Transverse colon (tissue), 4 donors: ENCODE data around the gene RASSF10. TPM values are rescaled to one million over a fixed set of nuclear protein-coding genes. Genes with fewer than 3 reads are reported as not detected.

ENCODE experiments used
- DNase-seq: peaks from one replicate; pipeline ENCODE4 v3.0.0-alpha.2; 2019
- H3K27ac ChIP-seq, 4 donors: fragments of 200-600 bp; sonication (generic); 2 replicates each; pipeline ENCODE4 v1.5.1; 2016 to 2018; ENCODE audit warnings: inconsistent platforms in 4 of 4
- H3K27me3 ChIP-seq: fragments of 200-600 bp; sonication (generic); 2 replicates; pipeline ENCODE4 v1.5.1; 2017; ENCODE audit warnings: inconsistent platforms
- H3K36me3 ChIP-seq, 4 donors: fragments of 200-600 bp; sonication (generic); 2 replicates each; pipeline ENCODE4 v1.5.1; 2017 to 2019; ENCODE audit warnings: inconsistent platforms in 4 of 4
- H3K4me1 ChIP-seq, 4 donors: fragments of 200-600 bp; sonication (generic); 2 replicates each; pipeline ENCODE4 v1.5.1; 2017 to 2020; ENCODE audit warnings: inconsistent platforms in 4 of 4
- H3K4me3 ChIP-seq, 4 donors: fragments of 200-600 bp; sonication (generic); 1 replicate in 1 of 4; 2 replicates in 3 of 4; pipeline versions ENCODE4 v1.5.1 to v1.6.1; 2017 to 2019; ENCODE audit warnings: inconsistent platforms in 4 of 4
- H3K9me3 ChIP-seq, 2 donors: fragments of 200-600 bp; sonication (generic); 2 replicates each; pipeline ENCODE4 v1.5.1; 2017 to 2019; ENCODE audit warnings: inconsistent platforms in 2 of 2
- CTCF ChIP-seq, 5 experiments: fragments of 200-600 bp in 3 of 5; fragments of 450-650 bp in 2 of 5; sonication (generic) in 3 of 5; IDR thresholded peaks; 1 replicate in 2 of 5; 2 replicates in 3 of 5; pipeline ENCODE4 v1.5.1; 2016 to 2017; ENCODE audit warnings: antibody characterized with exemption in 5 of 5, inconsistent platforms in 3 of 5, mild to moderate bottlenecking in 2 of 5, moderate library complexity in 1 of 5
- EP300 ChIP-seq: sonication (generic); formaldehyde crosslinking; IDR thresholded peaks from one replicate; pipeline ENCODE4 v1.6.1; 2017; ENCODE audit warnings: antibody characterized with exemption, low read depth
- POLR2A ChIP-seq: fragments of 450-650 bp; IDR thresholded peaks from one replicate; pipeline ENCODE4 v1.6.1; 2016; ENCODE audit warnings: antibody characterized with exemption, mild to moderate bottlenecking, moderate library complexity
- POLR2AphosphoS5 ChIP-seq, 3 donors: sonication (generic); formaldehyde crosslinking; IDR thresholded peaks; one replicate each; pipeline ENCODE4 v1.6.1; 2016; ENCODE audit warnings: antibody characterized with exemption in 3 of 3
- WGBS, 2 donors: methylation state at CpG; one replicate each; pipeline ENCODE4 v1.1.5; 2018; ENCODE audit warnings: low coverage in 1 of 2; 5-methylcytosine and 5-hydroxymethylcytosine counted together
- in situ Hi-C, 4 donors: fragments of 200-750 bp; cut with MboI; loops; one replicate each; pipeline versions ENCODE4 v1.15.0 to v1.15.1; 2017; ENCODE audit warnings: low sequenced_read_pairs in 3 of 4, low pct_ligation_motif_present in 1 of 4, low pct_unique_long_range_greater_than_20kb in 1 of 4
- intact Hi-C: fragments of 100-400 bp; cut with DNase I; formaldehyde crosslinking; loops from one replicate; pipeline ENCODE4 v1.15.1; 2023; ENCODE audit warnings: low total_unique reads
- total RNA-seq, 4 donors: library from RNA; depleted of rRNA; stranded (reverse); fragments of >200 nt; gene quantifications; one replicate each; pipeline ENCODE4 v1.1.0, GENCODE V29; 2016

RASSF10 gene
- total RNA-seq, 4 donors from 2014 or later: 0.48 TPM; not detected in 3

- in situ Hi-C loops (no loop called here), intact Hi-C loops (no loop called here)
- no peaks in the 10 kb centered on the region for H3K36me3 ChIP-seq
- H3K9me3 ChIP-seq: no peaks in the 10 kb centered on the region
- H3K27ac ChIP-seq: no peak overlapping the region
- H3K4me3 ChIP-seq: no peak overlapping the region
- no peak for DNase-seq
- WGBS, 2 donors: 75 to 82% methylated on average over 4 of the region's 4 CpGs
- peaks cover 0 to 32% (median 8%) of the 10 kb centered on the region in 4 donors for H3K4me1 ChIP-seq
- no peaks in the 10 kb centered on the region for H3K27me3 ChIP-seq
- no peak for TF ChIP-seq CTCF (IDR thresholded peaks at IDR 0.05)
Measured at GRCh38 chr11:13047884-13048283, 38.8 kb downstream of the RASSF10 start.

DNA sequence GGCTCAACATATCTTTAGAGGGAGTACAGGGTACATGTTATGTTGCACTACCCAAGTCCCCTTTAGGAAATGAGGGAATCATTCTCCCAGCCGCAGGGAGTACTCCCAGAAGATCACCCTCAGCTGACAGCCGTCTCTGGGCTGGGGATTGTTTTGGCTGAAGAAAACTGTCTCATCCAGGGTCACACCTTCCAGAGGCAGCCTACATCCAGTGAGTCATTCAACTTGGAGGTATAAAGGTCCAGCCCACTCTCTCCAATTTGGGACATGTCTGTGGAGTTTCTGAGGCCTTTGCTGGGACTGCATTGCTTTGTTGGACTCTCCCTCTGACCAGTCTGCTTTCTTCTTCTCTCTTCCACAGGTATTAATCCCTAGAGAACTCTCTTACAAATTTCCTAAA lies 42.1 kb downstream of the RASSF10 start:
- peaks cover 0 to 22% (median 5%) of the 10 kb centered on the region in 4 donors for H3K4me1 ChIP-seq
- H3K9me3 ChIP-seq: no peaks in the 10 kb centered on the region
- no peak overlapping the region for H3K4me3 ChIP-seq
- intact Hi-C loops: no loop called here
- no peak for TF ChIP-seq EP300
- H3K27ac ChIP-seq: no peak overlapping the region
- H3K36me3 ChIP-seq: no peaks in the 10 kb centered on the region
- in situ Hi-C loops: no loop called here
- no peak for DNase-seq
- WGBS, 2 donors: 62% methylated on average over 2 of the region's 2 CpGs; no CpG with 5 or more reads in 1 of the 2 donors
- no peaks in the 10 kb centered on the region for H3K27me3 ChIP-seq

DNA sequence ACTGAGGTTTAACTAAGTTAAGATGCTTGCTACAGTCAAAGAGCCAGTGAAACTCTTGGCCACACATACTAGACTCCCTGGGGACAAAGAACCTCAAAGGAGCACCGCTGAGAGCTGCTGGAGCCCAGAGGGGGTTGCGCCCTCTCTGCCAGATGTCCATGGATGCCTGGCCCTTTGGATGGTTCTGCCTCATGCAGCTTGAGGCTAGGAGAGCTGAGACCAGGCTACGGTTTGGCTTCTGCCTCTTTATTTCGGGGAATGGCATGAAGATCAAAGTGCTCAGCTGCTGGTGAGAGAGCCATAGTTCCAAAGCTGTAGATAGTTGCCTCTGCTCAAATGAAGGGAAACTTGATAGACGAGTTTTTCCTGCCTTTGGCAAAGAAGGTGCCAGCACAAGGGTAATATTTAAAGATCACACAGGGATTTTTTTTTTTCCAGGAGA lies 43.0 kb downstream of the RASSF10 start:
- DNase-seq: peak; percentile 36
- no peak overlapping the region for H3K4me3 ChIP-seq
- intact Hi-C loops (no loop called here), in situ Hi-C loops (no loop called here)
- H3K27ac ChIP-seq: peak overlapping the region in 1 of 4 donors; percentile 16
- H3K9me3 ChIP-seq: no peaks in the 10 kb centered on the region
- H3K4me1 ChIP-seq: peaks cover 0 to 22% (median 5%) of the 10 kb centered on the region in 4 donors
- TF ChIP-seq CTCF (IDR thresholded peaks at IDR 0.05): no peak
- no peak for TF ChIP-seq EP300
- TF ChIP-seq POLR2AphosphoS5 (IDR thresholded peaks at IDR 0.05): no peak
- no peak for TF ChIP-seq POLR2A
- H3K36me3 ChIP-seq: no peaks in the 10 kb centered on the region
- H3K27me3 ChIP-seq: no peaks in the 10 kb centered on the region
- 17 to 63% methylated on average over 1 to 5 of the region's 5 CpGs for WGBS, 2 donors

DNA sequence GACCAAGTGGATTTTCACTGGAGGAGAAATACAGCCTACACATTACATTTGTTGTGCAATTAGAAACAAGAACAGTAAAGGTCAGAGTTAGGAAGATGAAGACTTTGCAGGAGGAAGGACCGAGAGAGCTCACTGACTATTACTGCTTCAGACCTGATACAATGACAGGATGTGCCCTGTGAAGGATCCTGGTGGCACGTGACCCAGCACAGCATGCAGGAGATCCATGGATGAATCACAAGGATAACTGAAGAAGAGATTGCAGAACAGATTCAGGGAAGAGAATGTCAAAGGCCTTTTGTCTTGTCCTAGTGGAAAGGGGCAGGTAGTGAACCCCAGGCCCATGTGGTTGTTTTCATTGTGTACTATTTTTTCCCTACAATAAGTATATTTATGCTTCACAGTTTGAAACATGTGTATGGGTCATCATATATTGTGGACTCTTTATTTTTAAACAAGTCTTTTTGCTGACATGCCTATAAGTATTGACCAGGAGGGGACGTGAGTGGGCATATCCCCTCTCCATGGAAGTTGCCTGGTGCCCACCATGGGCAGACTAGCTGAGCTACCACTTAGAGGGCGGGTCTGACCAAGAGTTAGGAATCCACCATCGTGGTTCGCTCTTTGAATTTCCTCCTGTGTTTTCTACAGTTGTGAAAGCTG lies 44.3 kb downstream of the RASSF10 start:
- Histone ChIP-seq H3K9me3 (no peaks in the 10 kb centered on the region), H3K4me1 (peaks cover 0 to 22% (median 5%) of the 10 kb centered on the region in 4 donors), H3K4me3 (no peak overlapping the region), H3K27ac (no peak overlapping the region), H3K27me3 (no peaks in the 10 kb centered on the region), H3K36me3 (no peaks in the 10 kb centered on the region)
- in situ Hi-C loops: no loop called here
- intact Hi-C loops: no loop called here
- no peak for DNase-seq
- TF ChIP-seq EP300 (no peak), POLR2A (no peak), POLR2AphosphoS5 (IDR thresholded peaks at IDR 0.05) (no peak)
- 71 to 92% methylated on average over 2 to 6 of the region's 6 CpGs for WGBS, 2 donors

DNA sequence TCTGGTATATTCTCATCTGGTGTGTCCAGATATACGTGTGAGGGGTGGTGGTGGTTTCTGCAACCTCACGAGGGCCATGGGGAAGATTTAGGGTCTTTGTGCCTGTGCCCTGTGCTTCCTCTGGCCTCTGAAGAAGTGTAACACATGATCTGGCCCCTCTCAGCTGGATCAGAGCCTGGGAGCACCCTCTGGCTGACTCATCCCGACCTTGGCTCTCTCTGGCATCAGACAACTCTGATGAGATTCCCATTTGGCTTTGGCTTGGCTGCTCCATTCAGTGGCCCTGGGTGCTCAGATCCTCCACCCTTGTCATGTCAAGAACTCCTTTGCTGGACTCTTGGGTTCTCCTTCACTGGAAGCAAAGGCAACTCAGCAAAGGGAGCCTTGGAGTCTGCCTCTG lies 45.2 kb downstream of the RASSF10 start:
- 79 to 100% methylated on average over 2 to 3 of the region's 3 CpGs for WGBS, 2 donors
- in situ Hi-C loops (no loop called here), intact Hi-C loops (no loop called here)
- peaks cover 0 to 22% (median 5%) of the 10 kb centered on the region in 4 donors for H3K4me1 ChIP-seq
- no peak for DNase-seq
- no peaks in the 10 kb centered on the region for H3K9me3 ChIP-seq
- H3K27ac ChIP-seq: no peak overlapping the region
- H3K27me3 ChIP-seq: no peaks in the 10 kb centered on the region
- no peaks in the 10 kb centered on the region for H3K36me3 ChIP-seq
- no peak for TF ChIP-seq POLR2A
- H3K4me3 ChIP-seq: no peak overlapping the region
